Measurements from ENCODE around the gene FKBP1A.

The FKBP1A gene

DNA sequence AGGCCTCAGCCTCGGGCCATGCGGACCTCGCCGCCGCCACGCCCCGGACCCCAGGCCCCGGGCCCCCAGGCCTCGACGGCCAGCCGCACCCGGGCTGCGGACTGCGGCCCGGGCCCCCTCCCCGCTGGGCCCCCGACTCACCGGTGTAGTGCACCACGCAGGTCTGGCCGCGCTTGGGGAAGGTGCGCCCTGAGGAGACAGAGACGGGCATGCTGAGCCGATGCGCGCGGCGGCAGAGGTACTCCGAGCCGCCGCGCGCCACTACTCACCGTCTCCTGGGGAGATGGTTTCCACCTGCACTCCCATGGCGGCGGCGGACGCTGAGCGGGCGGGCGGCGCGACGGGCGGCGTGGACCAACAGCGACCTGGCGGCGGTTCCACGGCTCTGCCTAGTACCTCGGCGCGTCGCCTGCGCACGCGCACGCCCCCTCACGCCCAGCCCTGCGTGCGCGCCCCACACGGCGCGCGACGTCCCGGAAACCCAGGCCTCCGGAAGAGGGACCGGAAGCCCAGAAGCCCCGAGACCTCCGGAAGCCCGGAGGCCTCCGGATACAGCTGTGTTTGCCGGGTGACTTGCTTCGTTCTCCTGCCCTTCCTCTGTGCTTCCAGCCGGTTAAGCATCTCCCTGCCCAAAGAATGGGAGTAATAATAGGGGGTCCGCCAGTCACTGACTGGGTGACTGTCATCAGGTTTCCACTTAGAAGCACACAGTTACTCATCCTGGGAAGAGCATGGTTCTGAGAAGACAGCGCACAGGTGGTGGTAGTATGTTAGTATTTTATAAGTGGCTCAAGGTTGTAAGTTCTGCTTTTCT lies at the start of gene FKBP1A:
FKBP1A (minus strand) TSS at position 362 of the 814 bp plus-strand sequence; CDS start at position 306, 56 bp downstream.
- DNase-seq: peak; percentile 88 to 97

DNA sequence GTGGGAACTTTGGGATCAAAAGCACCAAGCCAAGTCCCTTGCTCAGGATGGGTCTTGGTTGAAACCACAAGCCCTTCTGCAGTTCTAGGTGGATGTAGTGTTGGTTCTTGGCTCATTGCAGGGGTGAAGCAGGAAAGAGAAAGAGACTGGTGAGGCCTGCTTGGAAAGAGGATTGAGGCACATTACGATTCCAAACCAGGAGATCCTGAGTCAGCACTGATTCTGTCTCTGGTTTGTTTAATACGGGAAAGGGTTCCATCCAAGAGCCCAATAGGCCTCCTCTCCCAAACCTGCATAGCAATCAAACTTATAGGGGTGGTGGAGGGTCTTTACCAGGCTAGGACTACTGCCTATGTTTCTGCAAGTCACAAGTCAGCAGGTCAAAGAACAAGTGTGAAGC lies 49.5 kb upstream of the FKBP1A start:
- no peak for DNase-seq

DNA sequence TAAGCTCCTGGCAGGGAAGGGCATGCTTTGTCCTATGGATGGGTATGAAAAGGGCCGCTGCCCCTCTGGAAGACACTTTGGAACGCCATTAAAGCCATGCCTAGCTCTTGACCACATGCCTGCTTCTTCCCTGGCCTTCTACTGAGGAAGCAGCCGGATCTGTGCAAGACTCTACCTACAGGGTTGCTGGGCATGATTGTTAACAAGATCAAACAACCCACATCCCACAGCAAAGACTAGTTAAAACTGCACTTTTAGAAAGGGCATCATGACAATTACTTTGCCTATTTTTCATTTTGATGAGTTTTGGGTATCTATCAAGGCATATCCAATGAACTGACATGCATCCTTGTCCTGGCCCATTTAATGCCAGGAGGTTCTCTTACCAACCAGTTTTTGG lies 48.3 kb upstream of the FKBP1A start:
- no peak for DNase-seq

DNA sequence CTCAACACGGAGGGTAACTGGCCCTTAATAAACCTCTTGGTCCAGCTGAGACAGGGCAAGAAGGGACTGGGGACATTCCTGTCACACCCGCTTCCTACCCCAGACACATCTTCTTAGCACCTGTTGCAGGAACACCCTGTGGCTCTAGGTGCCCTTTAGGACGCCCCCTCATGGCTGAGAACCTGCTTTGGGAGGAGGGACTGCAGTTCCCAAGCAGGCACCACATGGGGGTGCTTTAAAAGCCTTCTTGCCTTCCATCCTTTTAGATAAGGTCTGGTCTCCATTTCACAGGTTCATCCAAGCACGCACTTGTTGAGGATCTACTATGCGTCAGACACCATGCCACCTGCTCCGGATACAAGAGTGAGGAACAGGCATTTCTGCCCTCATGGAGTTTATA lies 47.2 kb upstream of the FKBP1A start:
- no peak for DNase-seq

DNA sequence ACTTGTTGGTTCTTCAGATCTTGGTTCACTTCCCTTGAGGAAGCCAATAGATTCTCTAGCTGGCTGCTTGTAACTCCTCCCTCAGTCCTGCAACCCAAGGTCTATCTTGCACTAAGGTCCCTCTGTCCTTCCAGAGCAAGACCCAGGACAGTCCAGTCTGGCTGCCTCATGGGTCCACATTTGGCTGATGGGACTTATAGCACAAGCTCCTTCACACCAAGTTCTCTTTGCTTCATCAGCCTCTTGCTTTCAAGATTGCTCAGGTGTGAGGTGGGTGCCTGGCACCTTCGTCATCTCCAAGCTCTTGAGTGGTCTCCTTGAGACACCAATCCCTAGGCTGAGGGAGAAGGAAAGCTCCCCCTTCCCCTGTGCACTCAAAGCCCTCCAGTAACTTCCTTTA lies 45.5 kb upstream of the FKBP1A start:
- DNase-seq: no peak

DNA sequence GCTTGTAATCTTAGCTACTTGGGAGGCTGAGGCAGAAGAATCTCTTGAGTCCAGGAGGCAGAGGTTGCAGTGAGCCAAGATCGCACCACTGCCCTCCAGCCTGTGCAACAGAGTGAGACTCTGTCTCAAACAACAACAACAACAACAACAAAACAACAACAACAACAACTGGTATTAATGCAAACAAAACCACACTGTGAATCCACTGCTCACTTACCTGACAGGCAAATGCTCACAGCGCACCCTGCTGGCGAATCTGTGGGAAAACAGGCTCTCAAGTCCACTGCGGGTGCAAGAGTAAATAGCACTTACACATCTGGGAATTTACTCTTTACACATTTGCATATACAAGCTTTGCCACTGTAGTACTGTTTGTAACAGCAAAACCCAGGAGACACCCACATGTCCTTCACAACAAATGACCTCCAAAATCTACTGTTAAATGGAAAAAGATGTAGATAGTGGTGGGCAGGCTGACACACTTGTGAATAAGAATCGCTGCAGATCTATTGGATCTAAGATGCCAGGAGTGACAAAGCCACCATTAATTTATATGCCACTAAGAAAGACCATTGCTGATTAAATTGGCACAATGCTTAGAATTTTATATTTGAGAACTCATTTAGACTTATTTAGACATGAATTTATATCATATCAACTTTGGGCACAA lies 44.5 kb upstream of the FKBP1A start:
- DNase-seq: peak; percentile 69 to 78

DNA sequence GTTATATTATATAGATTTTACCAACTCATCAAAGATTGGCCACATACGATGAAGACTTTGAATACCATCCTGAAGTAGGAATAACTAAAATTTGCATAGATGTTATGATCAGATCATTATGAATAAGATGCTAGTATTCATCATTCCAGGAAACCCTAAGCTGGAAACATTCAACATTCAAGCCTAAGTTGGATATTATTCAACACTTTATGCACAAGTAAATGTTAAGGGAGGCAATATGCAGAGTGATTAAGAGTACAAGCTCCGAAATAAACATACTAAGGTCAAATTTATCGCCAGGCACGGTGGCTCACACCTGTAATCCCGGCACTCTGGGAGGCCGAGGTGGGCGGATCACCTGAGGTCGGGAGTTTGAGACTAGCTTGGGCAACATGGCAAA lies 43.4 kb upstream of the FKBP1A start:
- no peak for DNase-seq

DNA sequence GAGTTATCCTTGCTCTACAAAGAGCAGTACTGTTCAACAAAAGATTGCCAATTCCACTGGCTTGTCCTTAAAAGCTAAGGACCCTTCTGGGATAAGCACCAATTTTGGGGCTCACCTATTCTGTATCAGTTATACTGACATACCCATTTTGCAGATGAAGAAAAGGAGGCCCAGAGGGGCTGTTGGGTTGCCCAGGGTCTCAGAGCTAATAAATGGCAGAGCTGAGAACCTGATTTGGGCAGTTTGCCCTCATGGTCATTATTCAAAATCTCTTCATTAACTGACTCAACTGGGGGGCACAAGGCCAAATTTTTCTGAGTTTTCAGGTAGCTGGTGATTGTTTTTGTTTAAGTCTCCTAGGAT lies 42.5 kb upstream of the FKBP1A start:
- no peak for DNase-seq

DNA sequence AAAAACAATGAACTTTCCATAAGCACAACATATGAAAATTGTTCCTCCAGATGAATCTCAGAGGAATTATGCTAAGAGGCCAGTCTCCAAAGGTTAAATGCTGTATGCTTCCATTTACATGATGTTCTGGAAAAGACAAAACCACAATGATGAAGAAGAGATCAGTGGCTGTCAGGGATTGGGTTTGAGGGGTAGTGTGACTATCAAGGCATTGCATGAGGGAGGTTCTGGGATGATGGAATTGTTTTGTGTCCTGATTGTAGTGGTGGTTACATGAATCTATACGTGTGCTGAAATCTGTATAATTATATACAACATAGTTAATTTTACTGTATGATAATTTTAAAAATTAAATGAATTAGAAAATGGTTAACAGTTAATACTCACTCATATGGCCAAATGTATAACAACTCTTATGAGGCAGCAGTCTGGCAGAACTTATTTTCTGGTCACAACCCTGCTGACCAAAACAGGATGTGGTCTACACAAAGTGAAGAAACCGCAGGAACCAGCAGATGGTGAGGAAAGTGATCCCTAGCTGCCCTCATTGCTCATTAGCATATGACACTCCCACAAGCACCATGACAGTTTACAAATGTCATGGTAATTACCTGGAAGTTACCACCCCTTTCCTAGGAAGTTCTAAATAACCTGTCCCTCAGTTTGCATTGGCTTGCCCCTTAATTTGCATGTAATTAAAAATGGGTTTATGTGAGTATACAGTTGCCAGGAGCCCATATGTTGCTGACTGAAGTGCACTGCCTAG lies 41.9 kb upstream of the FKBP1A start:
- peak; percentile 21 to 65 for DNase-seq

DNA sequence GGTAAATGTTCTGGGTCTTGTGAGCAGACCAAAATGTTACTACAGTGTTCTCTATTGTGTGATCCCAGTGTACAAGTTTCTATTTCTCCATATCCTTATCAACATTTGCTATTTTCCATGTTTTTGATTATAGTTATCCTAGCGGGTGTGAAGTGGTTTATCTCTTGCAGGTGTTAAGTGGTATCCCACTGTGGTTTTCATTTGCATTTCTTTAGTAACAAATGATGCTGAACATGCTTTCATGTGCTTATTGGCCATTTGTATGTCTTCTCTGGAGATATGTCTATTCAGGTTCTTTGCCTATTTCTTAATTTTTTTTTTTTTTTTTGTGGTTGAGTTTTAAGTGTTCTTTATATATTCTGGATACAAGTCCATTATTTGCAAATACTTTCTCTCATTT lies 38.3 kb upstream of the FKBP1A start:
- peak in 1 of 2 experiments; percentile 20 for DNase-seq

DNA sequence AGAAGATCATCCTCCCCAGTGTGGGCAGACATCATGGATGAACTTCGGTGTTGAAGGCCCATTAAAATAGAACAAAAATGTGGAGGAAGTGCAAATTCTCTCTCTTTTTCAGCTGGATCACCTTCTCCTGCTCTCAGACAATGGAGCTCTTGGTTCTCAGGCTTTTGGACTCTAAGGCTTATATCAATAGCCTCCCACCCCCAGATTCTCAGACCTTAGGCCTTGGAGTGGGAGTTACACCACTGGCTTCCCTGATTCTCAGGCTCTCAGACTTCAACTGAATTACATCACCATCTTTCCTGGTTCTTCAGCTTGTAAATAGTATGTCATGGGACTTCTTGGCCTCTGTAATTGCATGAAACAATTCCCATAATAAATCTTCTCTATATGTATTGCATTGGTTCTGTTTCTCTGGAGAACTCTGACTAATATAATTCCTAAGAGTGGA lies 37.2 kb upstream of the FKBP1A start:
- DNase-seq: no peak

DNA sequence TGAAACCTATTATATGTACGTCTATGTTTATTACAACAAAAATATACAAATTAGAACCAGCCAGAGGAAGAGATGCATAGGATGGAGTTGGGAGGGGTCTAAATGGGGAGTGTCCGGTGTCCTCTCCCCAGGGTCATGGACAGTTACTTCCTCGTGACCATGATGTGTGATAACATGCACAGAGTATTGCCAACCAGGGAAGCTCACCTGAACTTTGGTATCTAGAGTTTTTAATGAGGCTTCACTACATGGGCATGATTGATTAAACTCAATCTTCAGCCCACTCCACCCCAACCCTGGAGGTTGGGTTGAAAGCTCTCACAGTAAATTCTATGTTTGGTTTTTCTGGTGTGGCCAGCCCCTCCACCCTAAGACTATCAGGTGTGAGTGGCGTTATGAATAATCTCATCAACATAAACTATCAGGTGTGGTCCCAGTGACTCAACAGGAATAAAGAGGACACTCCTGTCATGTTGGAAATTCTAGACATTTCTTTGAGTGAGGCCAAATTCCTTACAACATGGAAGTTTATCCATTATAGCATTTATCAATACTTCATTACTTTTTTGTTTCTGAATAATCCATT lies 36.4 kb upstream of the FKBP1A start:
- DNase-seq: no peak

DNA sequence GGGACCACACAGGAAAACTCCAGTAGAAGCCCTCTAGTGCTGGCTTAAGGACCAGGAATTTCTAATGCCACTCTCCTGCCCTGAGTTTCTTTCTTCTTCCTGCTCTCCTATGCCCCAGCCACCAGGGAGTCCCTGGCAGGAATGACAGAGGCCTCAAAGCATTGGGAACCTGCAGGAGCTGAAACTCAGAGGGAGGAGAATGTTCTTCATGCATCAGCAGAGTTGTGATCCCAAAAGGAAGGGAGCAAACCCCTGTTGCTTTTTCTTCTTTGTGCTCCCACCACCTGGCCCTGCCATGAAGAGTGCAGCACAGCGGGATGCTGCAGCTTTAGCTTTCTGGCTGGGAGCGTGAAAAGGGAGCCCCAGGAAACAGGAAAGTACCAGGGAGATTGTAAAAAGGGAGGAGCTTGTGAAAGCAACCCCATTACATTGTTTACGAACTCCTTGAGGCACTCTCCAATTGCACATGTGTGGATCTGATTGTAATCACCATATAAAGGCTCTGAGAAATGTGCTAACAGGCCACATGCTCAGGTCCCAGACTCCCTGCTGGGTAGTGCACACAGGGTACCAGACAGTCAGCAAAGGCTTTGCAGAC lies 34.7 kb upstream of the FKBP1A start:
- DNase-seq: peak; percentile 96 to 99

DNA sequence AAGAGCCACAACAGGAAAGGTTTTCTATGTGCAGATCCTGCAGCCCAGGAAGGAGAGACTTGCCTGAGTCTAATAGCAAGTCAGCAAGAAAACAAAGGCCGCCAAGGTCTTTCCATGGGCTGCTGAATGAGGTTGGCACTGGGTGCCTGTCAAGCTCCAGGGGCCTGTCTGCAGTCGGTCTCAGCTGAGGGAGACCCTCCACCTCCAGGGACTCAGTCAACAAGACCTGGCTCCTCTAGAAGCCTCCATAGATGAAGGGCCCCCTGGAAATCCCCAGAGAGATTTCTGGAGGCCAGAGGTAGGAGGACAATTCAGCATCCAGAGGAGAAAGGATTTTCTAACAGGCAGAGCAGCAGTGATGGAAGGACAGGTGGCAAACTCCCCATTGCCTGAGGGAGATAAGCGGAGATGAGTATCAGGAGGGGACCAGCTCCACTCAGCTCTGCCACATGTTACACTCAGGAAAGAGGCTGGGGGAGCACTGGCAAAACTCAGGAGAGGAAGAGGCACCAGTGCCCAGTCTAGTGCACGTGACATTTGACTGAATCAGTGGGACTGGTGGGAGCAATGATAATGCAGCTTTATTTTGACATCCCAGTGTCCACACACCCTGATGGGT lies 33.5 kb upstream of the FKBP1A start:
- no peak for DNase-seq

DNA sequence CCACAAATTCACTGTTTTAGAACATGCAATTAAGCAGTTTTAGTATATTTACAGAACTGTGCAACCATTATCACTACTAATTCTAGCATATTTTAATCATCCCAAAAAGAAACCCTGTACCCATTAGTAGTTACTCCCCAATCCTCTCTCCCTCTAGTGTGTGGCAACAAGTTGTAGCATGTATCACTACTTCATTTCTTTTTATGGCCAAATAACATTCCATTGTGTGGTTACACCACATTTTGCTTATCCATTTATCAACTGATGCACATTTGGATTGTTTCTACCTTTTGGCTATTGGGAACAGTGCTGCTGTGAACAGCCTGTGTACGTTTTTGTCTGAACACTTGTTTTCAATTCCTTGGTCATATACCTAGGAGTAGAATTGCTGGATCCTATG lies 31.5 kb upstream of the FKBP1A start:
- no peak for DNase-seq

DNA sequence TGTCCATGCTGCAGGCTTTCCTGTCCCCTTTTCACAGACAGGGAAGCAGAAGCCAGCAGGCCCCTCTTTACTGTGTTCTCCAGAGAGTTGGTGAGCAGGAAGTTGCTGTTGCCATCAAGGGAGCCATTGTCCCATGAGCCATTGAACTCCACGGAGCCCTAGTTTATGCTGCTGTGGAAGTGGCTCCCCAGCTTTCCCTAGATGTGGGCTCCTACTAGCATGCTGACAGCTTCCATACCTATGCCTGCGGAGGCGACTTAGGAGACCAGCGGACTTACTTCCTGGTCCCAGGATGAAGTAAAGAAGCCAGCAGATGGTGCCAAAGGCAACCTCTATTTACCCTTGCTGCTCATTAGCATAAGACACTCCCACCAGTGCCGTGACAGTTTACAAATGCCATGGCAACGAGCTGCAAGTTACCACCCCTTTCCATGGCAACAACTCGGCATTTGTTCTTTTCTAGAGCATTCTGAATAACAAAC lies 30.8 kb upstream of the FKBP1A start:
- peak; percentile 66 to 71 for DNase-seq

DNA sequence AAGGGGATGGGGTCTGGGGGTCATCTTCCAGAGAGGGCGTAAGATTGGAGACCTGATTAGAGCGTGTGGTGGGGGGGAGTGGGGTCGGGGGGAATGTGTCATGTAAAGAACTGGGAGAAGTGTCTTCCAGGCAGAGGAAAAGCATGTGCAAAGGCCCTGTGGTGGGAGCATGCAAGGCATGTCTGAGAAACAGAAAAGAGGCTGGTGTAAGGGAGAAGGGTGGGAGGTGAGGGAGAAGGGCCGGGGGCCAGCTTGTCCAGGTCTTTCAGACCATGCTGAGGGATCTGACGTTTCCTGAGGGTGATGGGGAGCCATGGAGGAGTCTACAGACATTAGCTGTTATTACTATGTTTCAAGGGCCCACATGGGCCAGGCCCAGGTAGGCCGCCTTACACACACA lies 30.4 kb upstream of the FKBP1A start:
- no peak for DNase-seq

DNA sequence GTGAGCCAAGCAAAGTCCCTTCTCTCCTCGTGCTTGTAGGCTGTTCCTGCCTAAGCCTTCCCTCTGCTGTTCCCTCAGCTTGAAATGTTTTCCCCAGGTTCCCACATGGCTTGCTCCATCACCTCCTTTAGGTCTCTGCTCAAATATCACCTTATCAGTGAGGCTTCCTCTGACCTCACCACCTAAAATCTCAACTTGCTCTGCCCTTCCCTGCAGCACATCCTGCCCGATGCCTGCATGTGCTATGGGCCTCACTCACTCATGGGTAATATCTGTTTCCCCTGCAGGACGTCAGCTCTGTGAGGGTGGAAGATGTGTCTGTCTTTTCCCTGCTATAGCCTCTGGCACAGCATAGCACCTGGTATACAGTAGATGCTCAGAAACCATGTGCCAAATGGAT lies 29.9 kb upstream of the FKBP1A start:
- no peak for DNase-seq

DNA sequence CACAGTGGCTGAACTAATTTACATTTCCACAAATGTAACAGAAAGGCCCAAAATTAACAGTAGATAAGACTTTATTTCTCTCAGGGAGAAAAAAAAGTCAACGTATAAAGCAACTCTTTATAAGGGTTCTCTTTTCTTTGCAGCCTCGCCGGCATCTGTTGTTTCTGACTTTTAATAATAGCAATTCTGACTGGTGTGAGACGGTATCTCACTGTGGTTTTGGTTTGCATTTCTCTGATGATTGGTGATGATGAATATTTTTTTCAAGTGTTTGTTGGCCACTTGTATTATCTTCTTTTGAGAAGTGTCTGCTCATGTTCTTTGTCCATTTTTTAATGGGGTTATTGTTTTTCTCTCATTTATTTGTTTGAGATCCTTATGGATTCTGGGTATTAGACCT lies 27.2 kb upstream of the FKBP1A start:
- DNase-seq: no peak

DNA sequence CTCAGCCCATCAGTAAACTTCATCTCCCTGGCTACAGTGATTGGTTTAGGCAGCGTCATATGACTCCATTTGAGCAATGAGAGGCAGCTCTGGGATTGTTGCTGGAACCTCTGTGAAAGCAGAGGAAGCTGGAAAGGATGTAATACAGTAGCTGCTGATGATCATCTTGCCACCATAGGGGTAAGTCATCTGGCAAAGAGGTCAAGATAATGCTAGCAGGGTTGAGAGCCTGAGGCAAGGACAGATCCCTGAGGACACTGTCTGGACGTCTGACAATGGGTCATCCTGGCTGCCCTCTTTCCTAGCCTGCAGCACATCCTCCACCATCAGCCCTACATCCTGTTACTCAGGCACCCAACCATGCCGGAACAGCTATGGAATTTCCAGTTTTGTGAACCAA lies 25.5 kb upstream of the FKBP1A start:
- no peak for DNase-seq

DNA sequence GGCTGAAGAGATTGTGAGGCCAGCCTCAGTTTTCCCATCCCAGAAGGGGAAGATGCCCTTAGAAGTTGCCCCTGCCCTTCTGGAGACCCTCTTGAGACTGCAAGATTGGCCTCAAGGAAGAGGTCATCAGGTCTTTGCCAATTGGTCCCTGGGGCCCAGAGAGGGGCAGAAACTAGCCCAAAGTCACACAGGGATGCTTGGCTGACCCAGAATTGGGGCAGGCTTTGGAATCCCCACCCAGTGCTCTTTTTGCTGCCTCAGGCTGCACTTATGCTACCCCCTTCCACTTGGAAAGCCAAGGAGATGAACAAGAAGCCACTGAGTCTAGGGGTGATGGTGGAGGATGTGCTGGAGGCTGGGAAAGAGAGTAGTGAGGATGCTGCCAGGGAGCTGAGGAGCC lies 24.9 kb upstream of the FKBP1A start:
- no peak for DNase-seq

DNA sequence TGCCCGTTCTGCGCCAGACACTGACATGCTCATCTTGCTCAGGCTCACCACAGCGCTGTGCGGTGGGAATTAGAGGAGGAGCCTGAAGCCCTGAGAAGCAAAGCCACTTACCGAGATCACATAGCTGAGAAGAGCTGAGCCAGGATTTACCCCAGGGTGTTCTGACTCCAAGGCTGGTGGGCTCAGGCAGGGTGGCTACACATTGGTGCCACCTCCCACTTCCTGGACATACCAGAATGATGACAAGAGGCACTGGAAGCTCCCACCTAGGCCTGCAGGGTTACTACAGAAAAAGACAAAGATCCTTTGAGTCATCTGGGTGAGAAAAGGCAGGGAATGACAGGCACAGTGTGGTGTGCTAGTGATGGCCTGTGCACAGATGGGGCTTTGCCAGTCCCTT lies 24.4 kb upstream of the FKBP1A start:
- no peak for DNase-seq
